ENCODE data around the gene FAT1. TPM values are rescaled to one million over a fixed set of nuclear protein-coding genes. Genes with fewer than 3 reads are reported as not detected.
"Not testable (repeated sequence)": the region's sequence is repeated elsewhere in the genome, so short reads cannot be mapped to it uniquely, and the experiment has no call there.

Gene FAT1
- under 1 TPM in 1 of 2 experiments, not detected in 1; 0.05 TPM for total RNA-seq

GRCh38 chr4:186723292-186724057 lies at the start of gene FAT1:
Gene FAT1 (minus strand): TSS chr4:186723856. CDS start chr4:186709827, 14,029 bp downstream.
- DNase-seq = no peak
- H3K4me1 Mint-ChIP-seq = peaks cover 9% of the 10 kb centered on the region
- peaks cover 17% of the 10 kb centered on the region for H3K36me3 Mint-ChIP-seq
- no peak for ATAC-seq
- H3K4me3 Mint-ChIP-seq = peak within 1 kb of the TSS; percentile 23
- CTCF ChIA-PET = no interaction called here
- no peaks in the 10 kb centered on the region for H3K9me3 Mint-ChIP-seq (ENCODE audit: low read depth)
- peak within 1 kb of the TSS; percentile 55 for H3K27ac Mint-ChIP-seq
- peaks cover 55% of the 10 kb centered on the region for H3K27me3 Mint-ChIP-seq

GRCh38 chr4:186772936-186773487 lies 49.4 kb upstream of the FAT1 start:
- Mint-ChIP-seq H3K27ac (no peak overlapping the region), H3K4me3 (no peak overlapping the region), H3K36me3 (no peaks in the 10 kb centered on the region), H3K27me3 (no peaks in the 10 kb centered on the region), H3K9me3 (ENCODE audit: low read depth) (peaks cover 7% of the 10 kb centered on the region), H3K4me1 (no peaks in the 10 kb centered on the region)
- no peak for DNase-seq
- CTCF ChIA-PET = no interaction called here
- ATAC-seq = no peak

DNA sequence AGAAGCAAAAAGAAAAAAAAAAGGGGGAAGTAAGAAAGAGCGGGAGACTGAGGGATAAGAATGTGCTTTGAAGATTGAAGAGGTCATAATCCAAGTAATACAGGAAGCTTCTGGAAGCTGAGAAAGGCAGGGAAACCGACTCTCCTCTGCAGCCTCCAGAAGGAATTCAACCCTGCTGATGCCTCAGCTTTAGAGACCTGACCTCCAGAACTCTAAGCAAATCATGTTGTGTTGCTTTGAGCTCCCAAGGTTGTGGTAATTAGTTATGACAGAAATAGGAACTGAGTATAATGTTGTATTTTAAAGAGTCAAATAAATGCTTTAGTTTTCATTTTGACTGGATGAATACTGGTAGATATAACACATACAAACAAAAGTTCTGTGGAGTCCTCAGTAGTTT lies 48.0 kb upstream of the FAT1 start:
- H3K4me1 Mint-ChIP-seq = no peaks in the 10 kb centered on the region
- no peak for ATAC-seq
- no peaks in the 10 kb centered on the region for H3K27me3 Mint-ChIP-seq
- H3K4me3 Mint-ChIP-seq = no peak overlapping the region
- H3K9me3 Mint-ChIP-seq (ENCODE audit: low read depth) = peaks cover 10% of the 10 kb centered on the region
- no peak for DNase-seq
- H3K36me3 Mint-ChIP-seq = no peaks in the 10 kb centered on the region
- CTCF ChIA-PET = no interaction called here
- H3K27ac Mint-ChIP-seq = no peak overlapping the region

DNA sequence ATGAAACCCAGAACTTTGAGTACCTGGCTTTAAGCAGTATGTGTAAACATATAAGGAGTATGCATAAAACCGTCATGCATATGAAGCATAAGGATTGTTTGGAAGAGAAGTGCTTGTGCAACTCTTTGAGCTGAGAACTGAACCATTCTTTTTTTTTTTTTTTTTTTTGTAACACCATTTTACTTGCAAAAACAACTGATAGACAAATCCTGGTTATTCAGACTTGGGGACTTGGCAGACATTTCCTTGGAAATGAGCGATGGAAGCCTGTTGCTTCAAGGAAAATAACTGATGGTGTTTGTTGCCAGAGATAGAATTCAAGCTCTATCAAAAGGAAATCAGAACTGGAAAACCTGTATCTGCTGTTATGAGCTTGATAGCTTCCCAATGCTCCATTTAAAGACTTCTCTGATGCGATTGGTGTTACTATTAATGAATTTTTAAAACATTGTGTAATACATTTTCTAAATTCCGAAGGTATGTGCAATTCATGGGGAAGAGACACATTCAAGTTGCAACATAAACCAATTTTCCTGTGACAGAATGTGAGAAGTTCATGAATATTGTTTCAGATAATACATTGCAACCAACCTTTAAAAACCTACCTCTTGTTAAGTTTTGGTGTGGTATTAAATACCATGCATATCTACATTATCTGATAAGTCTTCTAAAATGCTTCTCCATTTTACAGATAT lies 47.0 kb upstream of the FAT1 start:
- Mint-ChIP-seq H3K36me3 (no peaks in the 10 kb centered on the region), H3K4me3 (no peak overlapping the region), H3K9me3 (ENCODE audit: low read depth) (peaks cover 10% of the 10 kb centered on the region), H3K27me3 (no peaks in the 10 kb centered on the region), H3K4me1 (no peaks in the 10 kb centered on the region), H3K27ac (no peak overlapping the region)
- no peak for DNase-seq
- no peak for ATAC-seq
- CTCF ChIA-PET = no interaction called here

DNA sequence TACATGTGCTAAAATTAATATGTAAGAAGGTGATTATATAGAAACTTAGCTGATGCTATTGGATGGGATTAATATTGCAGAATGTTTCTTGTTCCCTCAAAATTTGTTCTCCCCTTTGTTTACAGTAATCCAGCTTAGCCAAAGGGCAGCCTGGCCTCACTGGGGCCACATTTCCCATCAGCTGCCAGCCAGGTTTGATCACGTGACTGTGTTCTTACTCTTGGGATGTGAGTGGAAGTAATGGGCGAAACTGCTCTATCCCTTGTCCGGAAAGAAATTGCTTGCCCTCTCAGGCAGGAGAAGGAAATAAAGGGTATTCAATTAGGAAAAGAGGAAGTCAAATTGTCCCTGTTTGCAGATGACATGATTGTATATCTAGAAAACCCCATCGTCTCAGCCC lies 44.1 kb upstream of the FAT1 start:
- Mint-ChIP-seq H3K4me1 (no peaks in the 10 kb centered on the region), H3K27ac (no peak overlapping the region)
- CTCF ChIA-PET = no interaction called here

GRCh38 chr4:186765673-186766546 lies 42.3 kb upstream of the FAT1 start:
- H3K4me3 Mint-ChIP-seq = no peak overlapping the region
- peaks cover 2% of the 10 kb centered on the region for H3K9me3 Mint-ChIP-seq (ENCODE audit: low read depth)
- DNase-seq = no peak
- no peak for ATAC-seq
- H3K36me3 Mint-ChIP-seq = no peaks in the 10 kb centered on the region
- CTCF ChIA-PET = no interaction called here
- no peaks in the 10 kb centered on the region for H3K4me1 Mint-ChIP-seq
- H3K27ac Mint-ChIP-seq = no peak overlapping the region
- no peaks in the 10 kb centered on the region for H3K27me3 Mint-ChIP-seq

More for the DNA sequence above, 44.1 kb upstream of the FAT1 start:
- Mint-ChIP-seq H3K36me3 (no peaks in the 10 kb centered on the region), H3K9me3 (ENCODE audit: low read depth) (peaks cover 5% of the 10 kb centered on the region), H3K27me3 (no peaks in the 10 kb centered on the region), H3K4me3 (no peak overlapping the region)
- no peak for ATAC-seq
- DNase-seq = no peak

DNA sequence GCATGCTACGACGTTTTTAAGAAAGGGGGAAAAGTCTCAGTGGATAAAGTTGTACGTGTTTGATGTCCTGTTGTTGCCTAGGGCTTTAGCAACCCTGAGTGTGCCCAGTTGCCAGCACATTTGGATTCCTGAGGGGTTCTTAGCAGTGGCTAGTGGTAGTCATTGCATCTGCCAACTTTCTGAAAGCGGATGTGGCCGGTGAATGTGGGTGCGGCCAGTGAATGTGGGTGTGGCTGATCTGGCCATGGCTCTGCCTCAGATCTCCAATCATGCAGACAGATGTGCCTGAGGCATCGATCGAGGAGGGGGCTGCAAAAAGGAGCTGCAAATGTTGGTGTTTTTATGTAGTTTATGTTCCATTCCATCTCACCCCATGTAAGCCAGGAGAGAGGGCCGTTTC lies 41.5 kb upstream of the FAT1 start:
- CTCF ChIA-PET = no interaction called here
- no peak overlapping the region for H3K4me3 Mint-ChIP-seq
- no peaks in the 10 kb centered on the region for H3K27me3 Mint-ChIP-seq

DNA sequence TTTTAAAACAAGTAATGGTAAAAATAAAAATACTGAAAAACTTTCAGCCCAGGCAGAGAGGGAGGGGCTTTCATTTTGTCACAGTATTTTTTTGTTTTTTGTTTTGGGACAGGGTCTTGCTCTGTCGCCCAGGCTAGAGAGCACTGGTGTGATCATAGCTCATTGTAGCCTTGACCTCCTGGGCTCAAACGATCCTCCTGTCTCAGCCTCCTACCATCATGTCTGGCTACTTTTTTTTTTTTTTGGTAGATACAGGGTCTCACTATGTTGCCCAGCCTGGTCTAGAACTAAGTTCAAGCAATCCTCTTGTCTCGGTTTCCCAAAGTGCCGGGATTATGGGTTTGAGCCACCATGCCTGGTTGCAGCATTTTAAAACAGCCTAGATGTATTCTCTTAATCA lies 40.8 kb upstream of the FAT1 start:
- DNase-seq (no peak), ATAC-seq (no peak)
- Mint-ChIP-seq H3K4me3 (no peak overlapping the region), H3K27ac (no peak overlapping the region), H3K27me3 (no peaks in the 10 kb centered on the region), H3K9me3 (ENCODE audit: low read depth) (peaks cover 2% of the 10 kb centered on the region), H3K36me3 (no peaks in the 10 kb centered on the region), H3K4me1 (no peaks in the 10 kb centered on the region)
- CTCF ChIA-PET = no interaction called here

More for the DNA sequence above, 41.5 kb upstream of the FAT1 start:
- ATAC-seq = no peak
- Mint-ChIP-seq H3K9me3 (ENCODE audit: low read depth) (peaks cover 2% of the 10 kb centered on the region), H3K36me3 (no peaks in the 10 kb centered on the region), H3K27ac (no peak overlapping the region), H3K4me1 (no peaks in the 10 kb centered on the region)
- DNase-seq = no peak

GRCh38 chr4:186762865-186763264 lies 39.2 kb upstream of the FAT1 start:
- no peaks in the 10 kb centered on the region for H3K27me3 Mint-ChIP-seq
- no peak for DNase-seq
- no peaks in the 10 kb centered on the region for H3K36me3 Mint-ChIP-seq
- ATAC-seq = no peak
- H3K27ac Mint-ChIP-seq = no peak overlapping the region
- H3K4me3 Mint-ChIP-seq = no peak overlapping the region
- peaks cover 4% of the 10 kb centered on the region for H3K9me3 Mint-ChIP-seq (ENCODE audit: low read depth)
- CTCF ChIA-PET = no interaction called here
- H3K4me1 Mint-ChIP-seq = no peaks in the 10 kb centered on the region

- DNase-seq (no peak), ATAC-seq (no peak)
- no peaks in the 10 kb centered on the region for H3K36me3 Mint-ChIP-seq
- H3K4me3 Mint-ChIP-seq = no peak overlapping the region
- H3K4me1 Mint-ChIP-seq = no peaks in the 10 kb centered on the region
- CTCF ChIA-PET = no interaction called here
- H3K27me3 Mint-ChIP-seq = no peaks in the 10 kb centered on the region
- peaks cover 2% of the 10 kb centered on the region for H3K9me3 Mint-ChIP-seq (ENCODE audit: low read depth)
- H3K27ac Mint-ChIP-seq = no peak overlapping the region
Measured at GRCh38 chr4:186762361-186762760, 38.7 kb upstream of the FAT1 start.

- ATAC-seq; H3K9me3 Mint-ChIP-seq (ENCODE audit: low read depth); DNase-seq; H3K4me1 Mint-ChIP-seq; H3K27ac Mint-ChIP-seq; H3K4me3 Mint-ChIP-seq; H3K27me3 Mint-ChIP-seq; H3K36me3 Mint-ChIP-seq; CTCF ChIA-PET: not testable (repeated sequence)
Measured at GRCh38 chr4:186761956-186762355, 38.3 kb upstream of the FAT1 start.

DNA sequence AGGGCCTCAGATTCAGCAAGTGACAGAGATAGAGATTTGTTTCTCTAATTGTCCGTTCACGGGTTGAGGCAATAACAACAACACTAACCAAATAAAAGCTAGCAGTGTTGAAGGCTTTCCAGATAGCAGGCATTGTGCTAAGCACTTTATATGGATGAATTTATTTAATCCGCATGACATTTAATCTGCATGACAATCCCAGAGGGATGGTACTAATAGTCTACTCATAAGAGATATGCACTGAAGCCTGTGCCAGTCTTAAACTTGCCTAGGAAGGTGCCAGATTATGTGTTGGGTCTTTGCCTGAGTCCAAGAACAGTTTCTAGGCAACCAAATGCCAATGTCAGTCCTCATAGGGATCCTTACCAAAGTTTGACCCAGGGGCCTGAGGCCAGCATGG lies 37.7 kb upstream of the FAT1 start:
- DNase-seq (no peak), ATAC-seq (no peak)
- CTCF ChIA-PET = no interaction called here
- no peak overlapping the region for H3K27ac Mint-ChIP-seq
- no peak overlapping the region for H3K4me3 Mint-ChIP-seq
- H3K36me3 Mint-ChIP-seq = no peaks in the 10 kb centered on the region
- peaks cover 6% of the 10 kb centered on the region for H3K9me3 Mint-ChIP-seq (ENCODE audit: low read depth)
- no peaks in the 10 kb centered on the region for H3K27me3 Mint-ChIP-seq
- no peaks in the 10 kb centered on the region for H3K4me1 Mint-ChIP-seq

- Mint-ChIP-seq H3K4me3 (no peak overlapping the region), H3K36me3 (no peaks in the 10 kb centered on the region), H3K27me3 (no peaks in the 10 kb centered on the region), H3K4me1 (no peaks in the 10 kb centered on the region), H3K9me3 (ENCODE audit: low read depth) (peaks cover 8% of the 10 kb centered on the region), H3K27ac (no peak overlapping the region)
- no peak for DNase-seq
- no peak for ATAC-seq
- CTCF ChIA-PET = no interaction called here
Measured at GRCh38 chr4:186760576-186760975, 36.9 kb upstream of the FAT1 start.

All from activated CD8-positive, alpha-beta memory T cell treated with anti-CD3 and anti-CD28 coated beads, Interleukin-2, amount 10 ng/mL, durations not matched to agents 7 days and 5 days (primary cell).